IMR-90 (cell line): Measurements from ENCODE around the gene FAT1. TPM values are rescaled to one million over a fixed set of nuclear protein-coding genes. Genes with fewer than 3 reads are reported as not detected.

Source experiments
- ATAC-seq: fragments of 200-7000 bp; cut with Tn5 transposase; 2 replicates; pipeline ENCODE4 v1.9.1; 2020; ENCODE audit warnings: low read depth, mild to moderate bottlenecking, moderate library complexity
- BruUV-seq: library from RNA; stranded (reverse); fragments of 400-500 nt; replicated peaks from 2 replicates; lab custom pipeline; 2021; lab: Mats Ljungman, UMichigan
- CTCF ChIA-PET: fragments of 300-600 bp; formaldehyde crosslinking; extraction: SDS; loops from one replicate; lab custom pipeline; 2021; ENCODE audit warnings: antibody characterized with exemption; lab: Yijun Ruan, JAX
- POLR2A ChIA-PET: fragments of 300-600 bp; sonication (Branson Sonifier 250); formaldehyde crosslinking; loops from one replicate; lab custom pipeline; 2022; ENCODE audit warnings: antibody characterized with exemption; ENCODE audit not compliant: unreplicated experiment; lab: Charles Lee
- DNase-seq: peaks from one replicate; pipeline ENCODE4 v3.0.0; 2013
- H2AFZ ChIP-seq: replicated peaks from 2 replicates; pipeline ENCODE3; 2013; ENCODE audit warnings: low read length, mild to moderate bottlenecking; ENCODE audit not compliant: poor library complexity
- H2AK5ac ChIP-seq: 2 replicates; pipeline ENCODE4 v1.6.1; 2013; ENCODE audit warnings: low read depth, low read length, inconsistent platforms
- H2AK9ac ChIP-seq: replicated peaks from 2 replicates; pipeline ENCODE3; 2013; ENCODE audit warnings: mild to moderate bottlenecking, low read depth, low read length, moderate library complexity; ENCODE audit not compliant: poor library complexity
- H2BK120ac ChIP-seq: 2 replicates; pipeline ENCODE4 v1.6.1; 2013; ENCODE audit warnings: low read depth, low read length, inconsistent platforms
- H2BK15ac ChIP-seq: 3 replicates; pipeline ENCODE4 v1.6.1; 2013; ENCODE audit warnings: low read depth, low read length, inconsistent platforms
- H2BK20ac ChIP-seq: 2 replicates; pipeline ENCODE4 v1.6.1; 2013; ENCODE audit warnings: low read depth, mild to moderate bottlenecking, inconsistent platforms, low read length, moderate library complexity
- H2BK5ac ChIP-seq: 2 replicates; pipeline ENCODE4 v1.6.1; 2013; ENCODE audit warnings: mild to moderate bottlenecking, low read depth, low read length, inconsistent platforms; ENCODE audit not compliant: poor library complexity, severe bottlenecking
- H3K14ac ChIP-seq: replicated peaks from 2 replicates; pipeline ENCODE4 v1.6.1; 2013; ENCODE audit warnings: low read depth, low read length, inconsistent platforms
- H3K18ac ChIP-seq: 2 replicates; pipeline ENCODE4 v1.6.1; 2013; ENCODE audit warnings: low read depth, low read length, control low read depth
- H3K23ac ChIP-seq: 2 replicates; pipeline ENCODE4 v1.6.1; 2013; ENCODE audit warnings: low read depth, low read length, inconsistent platforms
- H3K27ac ChIP-seq: 2 replicates; pipeline ENCODE4 v1.5.1; 2013; ENCODE audit warnings: mild to moderate bottlenecking, control low read depth, low read length; ENCODE audit not compliant: insufficient read depth
- H3K27me3 ChIP-seq: 2 replicates; pipeline ENCODE4 v1.6.1; 2013; ENCODE audit warnings: low read length; ENCODE audit not compliant: control insufficient read depth, insufficient read depth
- H3K36me3 ChIP-seq: 2 replicates; pipeline ENCODE4 v1.6.1; 2013; ENCODE audit warnings: low read length, mixed read lengths; ENCODE audit not compliant: control insufficient read depth, insufficient read depth
- H3K4ac ChIP-seq: 2 replicates; pipeline ENCODE4 v1.6.1; 2013; ENCODE audit warnings: low read depth, low read length, inconsistent platforms
- H3K4me1 ChIP-seq: 2 replicates; pipeline ENCODE4 v1.6.1; 2013; ENCODE audit warnings: low read length, mixed read lengths; ENCODE audit not compliant: control insufficient read depth, insufficient read depth
- H3K4me2 ChIP-seq: 2 replicates; pipeline ENCODE4 v1.6.1; 2013; ENCODE audit warnings: low read depth, mild to moderate bottlenecking, control low read depth, low read length, moderate library complexity
- H3K4me3 ChIP-seq: 2 replicates; pipeline ENCODE4 v1.5.1; 2013; ENCODE audit warnings: low read depth, mild to moderate bottlenecking, control low read depth, low read length, moderate library complexity; ENCODE audit not compliant: insufficient read depth
- H3K56ac ChIP-seq: 2 replicates; pipeline ENCODE4 v1.6.1; 2013; ENCODE audit warnings: low read length, inconsistent platforms; ENCODE audit not compliant: insufficient read depth; ENCODE audit errors: extremely low read depth
- H3K79me1 ChIP-seq, 2 experiments: 2 replicates each; pipeline ENCODE4 v1.6.1; 2013; ENCODE audit warnings: low read length in 2 of 2, inconsistent platforms in 1 of 2, low read depth in 1 of 2
- H3K9ac ChIP-seq: 2 replicates; pipeline ENCODE4 v1.6.1; 2013; ENCODE audit warnings: low read depth, low read length, control low read depth
- H3K9me1 ChIP-seq: 2 replicates; pipeline ENCODE4 v1.6.1; 2013; ENCODE audit warnings: low read length, inconsistent platforms; ENCODE audit not compliant: insufficient read depth
- H3K9me3 ChIP-seq: 2 replicates; pipeline ENCODE4 v1.6.1; 2013; ENCODE audit warnings: low read length; ENCODE audit not compliant: control insufficient read depth, insufficient read depth
- H4K20me1 ChIP-seq: 2 replicates; pipeline ENCODE4 v1.6.1; 2013; ENCODE audit warnings: low read length, inconsistent platforms; ENCODE audit not compliant: insufficient read depth
- H4K5ac ChIP-seq: 2 replicates; pipeline ENCODE4 v1.6.1; 2013; ENCODE audit warnings: mild to moderate bottlenecking, low read depth, low read length, control low read depth
- H4K8ac ChIP-seq, 2 experiments: 2 replicates each; pipeline ENCODE4 v1.6.1; 2013; ENCODE audit warnings: low read depth in 2 of 2, low read length in 2 of 2, control low read depth in 1 of 2, inconsistent platforms in 1 of 2
- H4K91ac ChIP-seq: 2 replicates; pipeline ENCODE4 v1.6.1; 2013; ENCODE audit warnings: low read depth, low read length, inconsistent platforms; ENCODE audit not compliant: insufficient read depth
- CEBPB ChIP-seq: IDR thresholded peaks from 2 replicates; pipeline ENCODE4 v1.6.1; 2012; ENCODE audit warnings: low read depth, low read length, improper control_type of control experiment
- CHD1 ChIP-seq: IDR thresholded peaks from 2 replicates; pipeline ENCODE4 v1.6.1; 2012; ENCODE audit warnings: low read depth, low read length, improper control_type of control experiment
- MAFK ChIP-seq: IDR thresholded peaks from 2 replicates; pipeline ENCODE4 v1.6.1; 2012; ENCODE audit warnings: low read depth, low read length, improper control_type of control experiment
- MXI1 ChIP-seq: IDR thresholded peaks from 2 replicates; pipeline ENCODE4 v1.6.1; 2012; ENCODE audit warnings: low read depth, mild to moderate bottlenecking, low read length, moderate library complexity, borderline replicate concordance
- NFE2L2 ChIP-seq: fragments of 150-350 bp; IDR thresholded peaks from 2 replicates; pipeline ENCODE4 v1.6.1; 2016; ENCODE audit warnings: low read depth, mild to moderate bottlenecking, low read length
- POLR2A ChIP-seq: IDR thresholded peaks from 2 replicates; pipeline ENCODE4 v1.6.1; 2012; ENCODE audit warnings: mild to moderate bottlenecking, low read depth, low read length
- RAD21 ChIP-seq: IDR thresholded peaks from 2 replicates; pipeline ENCODE4 v1.6.1; 2012; ENCODE audit warnings: low read length, improper control_type of control experiment
- RFX5 ChIP-seq: IDR thresholded peaks from 2 replicates; pipeline ENCODE4 v1.8.0; 2012; ENCODE audit warnings: low read depth, mild to moderate bottlenecking, low read length, moderate library complexity
- WGBS, 2 experiments: methylation state at CpG; one replicate each; pipeline versions ENCODE4 v1.1.5 to v1.1.7; 2013; ENCODE audit warnings: missing lambda C conversion rate in 2 of 2; ENCODE audit not compliant: insufficient read length in 1 of 2; ENCODE audit errors: extremely low coverage in 2 of 2; 5-methylcytosine and 5-hydroxymethylcytosine counted together
- dilution Hi-C: fragments of 300-500 bp; cut with HindIII; formaldehyde crosslinking; loops from one replicate; pipeline ENCODE4 v1.14.3; 2018; ENCODE audit warnings: low sequenced_read_pairs; ENCODE audit not compliant: unreplicated experiment
- in situ Hi-C: fragments of 300-500 bp; cut with MboI; formaldehyde crosslinking; loops from 3 replicates; pipeline ENCODE4 v1.14.3; 2019; ENCODE audit warnings: low sequenced_read_pairs, inconsistent platforms, mixed read lengths
- intact Hi-C: fragments of 100-400 bp; cut with micrococcal nuclease; formaldehyde crosslinking; loops from 2 replicates; pipeline ENCODE4 v1.10.0; 2022
- polyA plus RNA-seq, 3 experiments: library from polyadenylated mRNA; depleted of rRNA; stranded (reverse); fragments of >200 nt; gene quantifications; 2 replicates each; pipeline ENCODE4 v1.2.3, GENCODE V29; 2012; ENCODE audit warnings: low replicate concordance in 1 of 3
- total RNA-seq: library from RNA; depleted of rRNA; stranded (reverse); fragments of >200 nt; gene quantifications from 2 replicates; pipeline ENCODE4 v1.2.3, GENCODE V29; 2012
- TF ChIP-seq, protein P1 (sequence below): fragments of 150-350 bp; IDR thresholded peaks from 2 replicates; pipeline ENCODE4 v1.6.1; 2017; ENCODE audit warnings: mild to moderate bottlenecking, antibody characterized with exemption, low read length, low read depth

FAT1 gene
- total and polyA plus RNA-seq, 2 of the 4 experiments (the other 2 are of a cell fraction): 156 to 519 TPM

DNA sequence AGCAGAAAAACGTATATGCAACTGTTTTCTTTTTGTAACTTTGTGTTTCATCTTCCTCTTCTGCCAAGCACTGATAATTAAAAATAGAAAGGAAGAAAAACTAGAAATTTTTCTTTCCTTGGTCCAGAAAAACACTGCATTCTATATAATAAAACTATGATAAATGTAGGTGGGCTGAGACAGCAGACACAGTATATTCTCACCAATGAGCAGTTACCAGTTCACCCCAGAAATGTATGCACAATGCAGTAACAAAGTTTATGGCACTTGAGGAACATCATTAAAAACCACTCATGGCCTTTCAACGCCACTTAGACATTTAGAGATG is 79.4 kb downstream of the FAT1 start:
- no peak overlapping the region; the same call in 1 of the 2 replicates for H3K56ac ChIP-seq
- TF ChIP-seq RAD21: no peak
- no peak for TF ChIP-seq POLR2A
- no peak for TF ChIP-seq CHD1
- no peak for TF ChIP-seq NFE2L2
- TF ChIP-seq, protein P1, sequence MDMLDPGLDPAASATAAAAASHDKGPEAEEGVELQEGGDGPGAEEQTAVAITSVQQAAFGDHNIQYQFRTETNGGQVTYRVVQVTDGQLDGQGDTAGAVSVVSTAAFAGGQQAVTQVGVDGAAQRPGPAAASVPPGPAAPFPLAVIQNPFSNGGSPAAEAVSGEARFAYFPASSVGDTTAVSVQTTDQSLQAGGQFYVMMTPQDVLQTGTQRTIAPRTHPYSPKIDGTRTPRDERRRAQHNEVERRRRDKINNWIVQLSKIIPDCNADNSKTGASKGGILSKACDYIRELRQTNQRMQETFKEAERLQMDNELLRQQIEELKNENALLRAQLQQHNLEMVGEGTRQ: no peak
- no peak for TF ChIP-seq MAFK
- TF ChIP-seq MXI1: no peak
- TF ChIP-seq CEBPB: no peak
- no peak for TF ChIP-seq RFX5
- BruUV-seq: no TSS peak
- H4K8ac ChIP-seq: 0 out of 4 replicates have a peak overlapping the region, but pooled peaks of 1 of the 2 experiments have one; percentile 2
- no peak for DNase-seq
- H3K79me1 ChIP-seq: peaks cover 33 to 78% of the 10 kb centered on the region in 2 experiments
- H3K9me1 ChIP-seq: peaks cover 17% of the 10 kb centered on the region
- CTCF ChIA-PET: no interaction called here
- H2BK15ac ChIP-seq: no peak overlapping the region
- in situ Hi-C loops: no loop called here
- H3K14ac ChIP-seq: no peak overlapping the region
- H2BK5ac ChIP-seq: peak overlapping the region; percentile 68
- no peak overlapping the region for H2BK120ac ChIP-seq
- H3K27me3 ChIP-seq: no peaks in the 10 kb centered on the region
- no peak overlapping the region for H2AFZ ChIP-seq
- no peak overlapping the region; the same call in 1 of the 2 replicates for H3K18ac ChIP-seq
- H3K4me3 ChIP-seq: no peak overlapping the region
- no peak overlapping the region for H2BK20ac ChIP-seq
- H3K4me2 ChIP-seq: peak overlapping the region; percentile 77; the same call in 1 of the 2 replicates
- ATAC-seq: peak; percentile 35; the same call in 1 of the 2 replicates
- WGBS, 2 experiments: no CpG with 5 or more reads among the region's 2 CpGs
- H3K23ac ChIP-seq: no peak overlapping the region
- H3K4ac ChIP-seq: no peak overlapping the region
- H3K36me3 ChIP-seq: peaks cover 47% of the 10 kb centered on the region
- H3K27ac ChIP-seq: peak overlapping the region; percentile 14; the same call in 1 of the 2 replicates
- no peaks in the 10 kb centered on the region for H3K9me3 ChIP-seq
- H3K4me1 ChIP-seq: peaks cover 13% of the 10 kb centered on the region
- no peak overlapping the region for H4K91ac ChIP-seq
- POLR2A ChIA-PET: no interaction called here
- no peak overlapping the region for H2AK9ac ChIP-seq
- H2AK5ac ChIP-seq: no peak overlapping the region
- peaks cover 72% of the 10 kb centered on the region for H4K20me1 ChIP-seq
- intact Hi-C loops: no loop called here
- dilution Hi-C loops: no loop called here
- H3K9ac ChIP-seq: no peak overlapping the region; the same call in 1 of the 2 replicates
- no peak overlapping the region for H4K5ac ChIP-seq
